GM12878 (cell line): ENCODE data around the gene POC1B. TPM values are rescaled to one million over a fixed set of nuclear protein-coding genes. Genes with fewer than 3 reads are reported as not detected.

ENCODE experiments used
- ATAC-seq: fragments of 200-7000 bp; cut with Tn5 transposase; 3 replicates; pipeline ENCODE4 v1.9.1; 2020; ENCODE audit warnings: mild to moderate bottlenecking, moderate library complexity
- BruUV-seq: library from RNA; stranded (reverse); fragments of 400-500 nt; replicated peaks from 2 replicates; lab custom pipeline; 2021; lab: Mats Ljungman, UMichigan
- CTCF ChIA-PET: fragments of 300-600 bp; sonication (Branson Sonifier 250); formaldehyde crosslinking; extraction: SDS; loops from one replicate; lab custom pipeline; 2021; ENCODE audit warnings: inconsistent platforms; lab: Yijun Ruan, JAX
- POLR2A ChIA-PET: fragments of 350-600 bp; formaldehyde crosslinking; extraction: SDS; loops from one replicate; lab custom pipeline; 2021; ENCODE audit warnings: inconsistent platforms; lab: Charles Lee
- RAD21 ChIA-PET: fragments of 300-600 bp; sonication (Branson Sonifier 250); formaldehyde crosslinking; loops from one replicate; lab custom pipeline; 2023; ENCODE audit warnings: antibody characterized with exemption; ENCODE audit not compliant: unreplicated experiment; lab: Charles Lee
- SMC1A ChIA-PET: fragments of 300-600 bp; sonication (Branson Sonifier 250); formaldehyde crosslinking; loops from one replicate; lab custom pipeline; 2023; ENCODE audit not compliant: unreplicated experiment, uncharacterized antibody; lab: Charles Lee
- DNase-seq: peaks from one replicate; pipeline ENCODE4 v3.0.0-alpha.2; 2011; ENCODE audit warnings: low read depth, low spot score
- FAIRE-seq: peaks from 3 replicates; lab custom pipeline; 2011; peaks lifted over from hg19 to GRCh38; lab: Jason Lieb, UNC
- H2AFZ ChIP-seq: 2 replicates; pipeline ENCODE4 v1.6.0; 2011; ENCODE audit warnings: low read depth, low read length, control low read depth; ENCODE audit not compliant: control insufficient read depth
- H3K27ac ChIP-seq: 2 replicates; pipeline ENCODE4 v1.5.1; 2011; ENCODE audit warnings: control low read depth; ENCODE audit not compliant: control insufficient read depth, insufficient read depth
- H3K27me3 ChIP-seq, 2 experiments: replicated peaks in 1 of 2; 2 replicates each; pipeline versions ENCODE4 v1.6.0 to v1.6.1; 2011; ENCODE audit warnings: low read length in 1 of 2; ENCODE audit not compliant: control insufficient read depth in 2 of 2, insufficient read depth in 2 of 2
- H3K36me3 ChIP-seq, 2 experiments: 2 replicates each; pipeline ENCODE4 v1.5.1; 2011; ENCODE audit warnings: low read length in 1 of 2; ENCODE audit not compliant: control insufficient read depth in 2 of 2, insufficient read depth in 2 of 2
- H3K4me1 ChIP-seq: 2 replicates; pipeline ENCODE4 v1.6.1; 2011; ENCODE audit warnings: mild to moderate bottlenecking, low read length, moderate library complexity, mixed read lengths; ENCODE audit not compliant: control insufficient read depth, insufficient read depth
- H3K4me2 ChIP-seq: 2 replicates; pipeline ENCODE4 v1.6.0; 2011; ENCODE audit warnings: control low read depth; ENCODE audit not compliant: control insufficient read depth, insufficient read depth
- H3K4me3 ChIP-seq: fragments of 200-600 bp; sonication (generic); 2 replicates; pipeline ENCODE4 v1.5.1; 2016
- H3K79me2 ChIP-seq: 2 replicates; pipeline ENCODE4 v1.6.0; 2011; ENCODE audit warnings: low read length; ENCODE audit not compliant: control insufficient read depth, insufficient read depth
- H3K9ac ChIP-seq: 2 replicates; pipeline ENCODE4 v1.8.0; 2011; ENCODE audit warnings: low read length, control low read depth, mixed read lengths; ENCODE audit not compliant: control insufficient read depth, insufficient read depth
- H3K9me3 ChIP-seq: replicated peaks from 3 replicates; pipeline ENCODE4 v1.5.1; 2011; ENCODE audit warnings: mild to moderate bottlenecking, low read length; ENCODE audit not compliant: control insufficient read depth, insufficient read depth
- H4K20me1 ChIP-seq: 2 replicates; pipeline ENCODE4 v1.6.0; 2011; ENCODE audit not compliant: control insufficient read depth, insufficient read depth
- ATF7 ChIP-seq: fragments of 450-650 bp; IDR thresholded peaks from 2 replicates; pipeline ENCODE4 v1.6.1; 2016; ENCODE audit warnings: low read depth, mild to moderate bottlenecking
- DPF2 ChIP-seq: fragments of 450-650 bp; IDR thresholded peaks from 2 replicates; pipeline ENCODE4 v1.6.1; 2017; ENCODE audit warnings: mild to moderate bottlenecking
- ETV6 ChIP-seq, 2 experiments: fragments of 450-650 bp in 1 of 2; IDR thresholded peaks in 1 of 2; conservative IDR thresholded peaks in 1 of 2; 2 replicates each; pipeline ENCODE4 v1.6.1; 2014; ENCODE audit warnings: antibody characterized with exemption in 1 of 2, borderline replicate concordance in 1 of 2, low read depth in 1 of 2, mild to moderate bottlenecking in 1 of 2, moderate library complexity in 1 of 2
- NBN ChIP-seq: fragments of 450-650 bp; IDR thresholded peaks from 2 replicates; pipeline ENCODE4 v1.6.1; 2016
- RBBP5 ChIP-seq: fragments of 200-600 bp; sonication (generic); conservative IDR thresholded peaks from 2 replicates; pipeline ENCODE4 v1.6.1; 2016
- RELA ChIP-seq: fragments of 450-650 bp; IDR thresholded peaks from 2 replicates; pipeline ENCODE4 v1.8.0; 2014; ENCODE audit warnings: borderline replicate concordance; ENCODE audit not compliant: partially characterized antibody
- SIN3A ChIP-seq: IDR thresholded peaks from 2 replicates; pipeline ENCODE4 v1.6.1; 2012; ENCODE audit warnings: low read depth, low read length, improper control_type of control experiment
- SMC3 ChIP-seq: IDR thresholded peaks from 2 replicates; pipeline ENCODE4 v1.6.1; 2011; ENCODE audit warnings: low read length, improper control_type of control experiment, borderline replicate concordance
- TBL1XR1 ChIP-seq: IDR thresholded peaks from 2 replicates; pipeline ENCODE4 v1.6.1; 2012; ENCODE audit warnings: low read depth, low read length, improper control_type of control experiment
- YY1 ChIP-seq: IDR thresholded peaks from 2 replicates; pipeline ENCODE4 v1.6.1; 2011; ENCODE audit warnings: low read depth, mild to moderate bottlenecking, low read length
- WGBS: methylation state at CpG from one replicate; pipeline ENCODE4 v1.1.6; 2016; ENCODE audit warnings: low lambda C conversion rate; ENCODE audit not compliant: insufficient replicate concordance, insufficient coverage; ENCODE audit errors: missing lambda C conversion rate; 5-methylcytosine and 5-hydroxymethylcytosine counted together
- in situ Hi-C: fragments of 300-500 bp; cut with MboI; formaldehyde crosslinking; loops from 9 replicates; pipeline ENCODE4 v1.14.3; 2018; ENCODE audit warnings: mixed read lengths
- intact Hi-C: fragments of 100-400 bp; cut with micrococcal nuclease; formaldehyde crosslinking; loops from one replicate; pipeline ENCODE4 v1.14.2; 2022; ENCODE audit not compliant: unreplicated experiment
- polyA plus RNA-seq, 11 experiments: library from polyadenylated mRNA; depleted of rRNA in 4 of 11; unstranded in 6 of 11; stranded (reverse) in 5 of 11; fragments of >200 nt; fragmentation: Nextera tagmentation in 4 of 11; fragmentation: Illumina TruSeq in 1 of 11; extraction: Ambion mirVana in 4 of 11; extraction: Trizol in 1 of 11; gene quantifications; 1 replicate in 1 of 11; 2 replicates in 10 of 11; pipeline versions ENCODE4 v1.2.1 to v1.2.3, GENCODE V29; 2011 to 2016; ENCODE audit warnings: inconsistent platforms in 2 of 11, missing spikeins in 2 of 11, low read depth in 1 of 11
- total RNA-seq, 4 experiments: library from RNA; depleted of rRNA in 3 of 4; stranded (reverse); fragments of >200 nt in 3 of 4; fragmentation: Illumina TruSeq in 1 of 4; extraction: Trizol in 1 of 4; gene quantifications; 2 replicates each; pipeline versions ENCODE4 v1.2.1 to v1.2.3, GENCODE V29; 2013 to 2021
- TF ChIP-seq, protein P1 (sequence below): IDR thresholded peaks from 2 replicates; pipeline ENCODE4 v1.6.1; 2011; ENCODE audit warnings: borderline replicate concordance, low read depth, mild to moderate bottlenecking, moderate library complexity, low read length; ENCODE audit not compliant: insufficient read depth, poor library complexity, severe bottlenecking
- TF ChIP-seq, protein P2 (sequence below): IDR thresholded peaks from 2 replicates; pipeline ENCODE4 v1.6.1; 2012; ENCODE audit warnings: low read length, inconsistent platforms

POC1B gene
- total and polyA plus RNA-seq, 10 of the 15 experiments (the other 5 are each of a cell fraction or from before 2014, with no cell fraction given) = 4.4 to 17.8 (median 11.3) TPM

DNA sequence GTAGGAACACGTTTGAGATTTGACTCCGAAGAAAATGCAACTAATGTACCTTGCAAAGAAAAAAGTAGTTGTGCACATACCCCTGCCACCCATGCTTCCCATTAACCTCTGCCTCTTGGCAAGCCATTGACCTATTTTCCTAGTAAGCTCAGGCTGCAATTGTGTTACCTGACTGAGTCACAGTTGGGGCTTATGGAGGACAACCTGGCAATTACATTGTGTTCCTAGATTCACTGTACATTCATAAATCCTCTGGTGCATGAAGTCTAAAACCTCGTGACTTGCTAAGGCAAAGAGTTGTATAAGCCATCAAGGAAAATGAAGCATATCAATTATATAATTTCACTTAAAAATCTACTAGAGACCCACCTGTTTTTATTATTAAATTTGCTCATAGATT lies 111.5 kb downstream of the POC1B start:
- intact Hi-C loops (no loop called here), in situ Hi-C loops (no loop called here)
- Histone ChIP-seq H4K20me1 (no peaks in the 10 kb centered on the region), H3K4me2 (no peak overlapping the region), H3K27me3 (no peaks in the 10 kb centered on the region), H3K4me3 (no peak overlapping the region), H3K9me3 (no peaks in the 10 kb centered on the region), H3K9ac (no peak overlapping the region), H3K36me3 (no peaks in the 10 kb centered on the region), H3K27ac (no peak overlapping the region), H2AFZ (no peak overlapping the region), H3K4me1 (no peaks in the 10 kb centered on the region), H3K79me2 (no peaks in the 10 kb centered on the region)
- FAIRE-seq (no peak), DNase-seq (no peak), ATAC-seq (no peak)
- 18% methylated on average over 3 of the region's 3 CpGs for WGBS
- TF ChIP-seq RELA = no peak
- POLR2A ChIA-PET = no interaction called here
- RAD21 ChIA-PET = no interaction called here
- SMC1A ChIA-PET = no interaction called here
- CTCF ChIA-PET = interaction anchor here (0.8 kb wide), 1 partner anchor 14 kb away, joined by 3 read pairs; no protein-coding TSS in a partner anchor
- BruUV-seq = no TSS peak

DNA sequence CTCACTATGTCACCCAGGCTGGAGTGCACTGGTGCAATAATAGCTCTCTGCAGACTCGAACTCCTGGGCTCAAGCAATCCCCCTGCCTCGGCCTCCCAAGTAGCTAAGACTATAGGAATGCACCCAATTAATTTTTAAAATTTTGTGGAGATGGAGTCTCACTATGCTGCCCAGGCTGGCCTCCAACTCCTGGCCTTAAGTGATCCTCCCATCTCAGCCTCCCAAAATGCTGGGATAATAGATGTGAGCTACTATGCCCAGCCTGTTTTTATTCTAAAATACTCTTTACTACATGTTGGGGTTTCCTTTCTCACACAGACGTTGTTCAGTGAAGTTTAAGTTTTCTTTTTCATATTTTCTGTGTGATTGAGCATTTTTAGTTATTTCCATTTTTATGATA lies 112.6 kb downstream of the POC1B start:
- Histone ChIP-seq H3K36me3 (no peaks in the 10 kb centered on the region), H3K27ac (no peak overlapping the region), H3K9ac (no peak overlapping the region), H3K4me2 (no peak overlapping the region), H3K79me2 (no peaks in the 10 kb centered on the region), H3K9me3 (no peaks in the 10 kb centered on the region), H3K4me3 (no peak overlapping the region), H3K4me1 (no peaks in the 10 kb centered on the region), H3K27me3 (no peaks in the 10 kb centered on the region), H4K20me1 (no peaks in the 10 kb centered on the region), H2AFZ (no peak overlapping the region)
- ChIA-PET SMC1A (no interaction called here), CTCF (no interaction called here), POLR2A (no interaction called here), RAD21 (no interaction called here)
- TF ChIP-seq DPF2 = no peak
- TF ChIP-seq TBL1XR1 = no peak
- no peak for TF ChIP-seq SMC3
- no peak for TF ChIP-seq SIN3A
- no peak for TF ChIP-seq NBN
- no peak for TF ChIP-seq ATF7
- no peak for TF ChIP-seq YY1
- TF ChIP-seq, protein P1, sequence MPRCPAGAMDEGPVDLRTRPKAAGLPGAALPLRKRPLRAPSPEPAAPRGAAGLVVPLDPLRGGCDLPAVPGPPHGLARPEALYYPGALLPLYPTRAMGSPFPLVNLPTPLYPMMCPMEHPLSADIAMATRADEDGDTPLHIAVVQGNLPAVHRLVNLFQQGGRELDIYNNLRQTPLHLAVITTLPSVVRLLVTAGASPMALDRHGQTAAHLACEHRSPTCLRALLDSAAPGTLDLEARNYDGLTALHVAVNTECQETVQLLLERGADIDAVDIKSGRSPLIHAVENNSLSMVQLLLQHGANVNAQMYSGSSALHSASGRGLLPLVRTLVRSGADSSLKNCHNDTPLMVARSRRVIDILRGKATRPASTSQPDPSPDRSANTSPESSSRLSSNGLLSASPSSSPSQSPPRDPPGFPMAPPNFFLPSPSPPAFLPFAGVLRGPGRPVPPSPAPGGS = no peak
- TF ChIP-seq, protein P2, sequence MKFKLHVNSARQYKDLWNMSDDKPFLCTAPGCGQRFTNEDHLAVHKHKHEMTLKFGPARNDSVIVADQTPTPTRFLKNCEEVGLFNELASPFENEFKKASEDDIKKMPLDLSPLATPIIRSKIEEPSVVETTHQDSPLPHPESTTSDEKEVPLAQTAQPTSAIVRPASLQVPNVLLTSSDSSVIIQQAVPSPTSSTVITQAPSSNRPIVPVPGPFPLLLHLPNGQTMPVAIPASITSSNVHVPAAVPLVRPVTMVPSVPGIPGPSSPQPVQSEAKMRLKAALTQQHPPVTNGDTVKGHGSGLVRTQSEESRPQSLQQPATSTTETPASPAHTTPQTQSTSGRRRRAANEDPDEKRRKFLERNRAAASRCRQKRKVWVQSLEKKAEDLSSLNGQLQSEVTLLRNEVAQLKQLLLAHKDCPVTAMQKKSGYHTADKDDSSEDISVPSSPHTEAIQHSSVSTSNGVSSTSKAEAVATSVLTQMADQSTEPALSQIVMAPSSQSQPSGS = no peak
- no peak for TF ChIP-seq ETV6 (conservative IDR thresholded peaks at IDR 0.05 in 1 of 2, IDR thresholded peaks at IDR 0.05 in 1 of 2; ENCODE audit: borderline replicate concordance in 1 of 2, low read depth in 1 of 2)
- TF ChIP-seq RBBP5 = no peak
- FAIRE-seq (no peak), DNase-seq (no peak), ATAC-seq (no peak)
- intact Hi-C loops (no loop called here), in situ Hi-C loops (no loop called here)
- no TSS peak for BruUV-seq
- WGBS = 0% methylated on average over 3 of the region's 3 CpGs
